ENCODE data around the gene DLX5.
"Not testable (repeated sequence)": the region's sequence is repeated elsewhere in the genome, so short reads cannot be mapped to it uniquely, and the experiment has no call there.

The DLX5 gene

GRCh38 chr7:97024209-97025129 is at the start of gene DLX5:
DLX5 (minus strand) TSS chr7:97024831; CDS start chr7:97024623, 208 bp downstream.
- DNase-seq: peak; percentile 92

GRCh38 chr7:97072025-97072424 is 47.4 kb upstream of the DLX5 start:
- DNase-seq: not testable (repeated sequence)

GRCh38 chr7:97064972-97065587 is 40.4 kb upstream of the DLX5 start:
- peak; percentile 40 for DNase-seq

- DNase-seq: no peak
Observed at GRCh38 chr7:97064020-97064419, 39.4 kb upstream of the DLX5 start.

GRCh38 chr7:97043281-97043680 is 18.6 kb upstream of the DLX5 start:
- DNase-seq: no peak

- no peak for DNase-seq
Observed at GRCh38 chr7:97039374-97040065, 14.9 kb upstream of the DLX5 start.

- DNase-seq: not testable (repeated sequence)
Observed at GRCh38 chr7:97034213-97034852, 9.7 kb upstream of the DLX5 start.

- peak; percentile 91 for DNase-seq
Observed at GRCh38 chr7:97027427-97028234, 3.0 kb upstream of the DLX5 start.

- no peak for DNase-seq
Observed at GRCh38 chr7:97026715-97027426, 2.2 kb upstream of the DLX5 start.

- DNase-seq: no peak
Observed at GRCh38 chr7:97025983-97026714, 1.5 kb upstream of the DLX5 start.

- no peak for DNase-seq
Observed at GRCh38 chr7:97025130-97025499, 484 bp upstream of the DLX5 start.

GRCh38 chr7:97022491-97023306 is 1.9 kb downstream of the DLX5 start:
- no peak for DNase-seq

- no peak for DNase-seq
Observed at GRCh38 chr7:97021747-97022490, 2.7 kb downstream of the DLX5 start.

GRCh38 chr7:97020996-97021746 is 3.5 kb downstream of the DLX5 start:
- DNase-seq: no peak

GRCh38 chr7:97020601-97020995 is 4.0 kb downstream of the DLX5 start:
- no peak for DNase-seq

- peak; percentile 67 for DNase-seq
Observed at GRCh38 chr7:97019710-97020225, 4.9 kb downstream of the DLX5 start.

GRCh38 chr7:97018791-97019531 is 5.7 kb downstream of the DLX5 start:
- DNase-seq: no peak
